Hepatocyte (in vitro differentiated cells): ENCODE data around the gene HIGD1A. TPM values are rescaled to one million over a fixed set of nuclear protein-coding genes. Genes with fewer than 3 reads are reported as not detected.

Experiments
- DNase-seq: peaks from one replicate; pipeline ENCODE4 v3.0.0-alpha.2; 2016; ENCODE audit warnings: low spot score
- H2AFZ ChIP-seq: fragments of 200-600 bp; sonication (generic); 2 replicates; pipeline ENCODE4 v1.6.0; 2016; ENCODE audit warnings: antibody characterized with exemption, mild to moderate bottlenecking
- H3K27ac ChIP-seq: fragments of 200-600 bp; sonication (generic); 2 replicates; pipeline ENCODE4 v1.5.1; 2016; ENCODE audit warnings: mild to moderate bottlenecking
- H3K27me3 ChIP-seq: fragments of 200-600 bp; sonication (generic); 2 replicates; pipeline ENCODE4 v1.6.1; 2016
- H3K36me3 ChIP-seq: fragments of 200-600 bp; sonication (generic); replicated peaks from 2 replicates; pipeline ENCODE4 v1.5.1; 2016; ENCODE audit warnings: low read depth; ENCODE audit not compliant: insufficient read depth
- H3K4me1 ChIP-seq: fragments of 200-600 bp; sonication (generic); 2 replicates; pipeline ENCODE4 v1.5.1; 2016; ENCODE audit warnings: mild to moderate bottlenecking, moderate library complexity; ENCODE audit not compliant: insufficient read depth
- H3K4me2 ChIP-seq: fragments of 200-600 bp; sonication (generic); 2 replicates; pipeline ENCODE4 v1.6.0; 2016
- H3K4me3 ChIP-seq: fragments of 200-600 bp; sonication (generic); 2 replicates; pipeline ENCODE4 v1.5.1; 2016; ENCODE audit warnings: mild to moderate bottlenecking
- H3K79me2 ChIP-seq: fragments of 200-600 bp; sonication (generic); 2 replicates; pipeline ENCODE4 v1.6.0; 2017; ENCODE audit warnings: mild to moderate bottlenecking
- H3K9me2 ChIP-seq: fragments of 200-600 bp; sonication (generic); replicated peaks from 2 replicates; pipeline ENCODE4 v1.6.0; 2017; ENCODE audit warnings: mild to moderate bottlenecking; ENCODE audit not compliant: insufficient read depth
- H3K9me3 ChIP-seq: fragments of 200-600 bp; sonication (generic); 2 replicates; pipeline ENCODE4 v1.5.1; 2016; ENCODE audit warnings: low read depth, mild to moderate bottlenecking
- H4K20me1 ChIP-seq: fragments of 200-600 bp; sonication (generic); 2 replicates; pipeline ENCODE4 v1.6.0; 2016; ENCODE audit warnings: mild to moderate bottlenecking; ENCODE audit not compliant: insufficient read depth, poor library complexity, severe bottlenecking
- EZH2 ChIP-seq: fragments of 200-600 bp; sonication (generic); IDR thresholded peaks from 2 replicates; pipeline ENCODE4 v1.6.1; 2016; ENCODE audit warnings: antibody characterized with exemption, mild to moderate bottlenecking, borderline replicate concordance
- EZH2phosphoT487 ChIP-seq: fragments of 200-600 bp; sonication (generic); IDR thresholded peaks from one replicate; pipeline ENCODE4 v1.6.1; 2018; ENCODE audit warnings: antibody characterized with exemption, mild to moderate bottlenecking, low read depth, moderate library complexity; ENCODE audit not compliant: unreplicated experiment, severe bottlenecking
- WGBS: methylation state at CpG from one replicate; pipeline ENCODE4 v1.1.6; 2016; ENCODE audit warnings: low lambda C conversion rate; ENCODE audit errors: missing lambda C conversion rate; 5-methylcytosine and 5-hydroxymethylcytosine counted together
- polyA plus RNA-seq: library from polyadenylated mRNA; unstranded; fragments of >200 nt; fragmentation: Nextera tagmentation; extraction: Ambion mirVana; gene quantifications from 2 replicates; pipeline ENCODE4 v1.2.1, GENCODE V29; 2016
- total RNA-seq: library from RNA; depleted of rRNA; stranded (reverse); fragments of >200 nt; gene quantifications from 2 replicates; pipeline ENCODE4 v1.2.3, GENCODE V29; 2014
- TF ChIP-seq, protein P1 (sequence below): fragments of 200-600 bp; sonication (generic); IDR thresholded peaks from 2 replicates; pipeline ENCODE4 v1.5.1; 2016; ENCODE audit warnings: antibody characterized with exemption, mild to moderate bottlenecking; ENCODE audit not compliant: poor library complexity

The HIGD1A gene
- total and polyA plus RNA-seq, 2 experiments from 2014 or later, result 218 to 252 TPM

DNA sequence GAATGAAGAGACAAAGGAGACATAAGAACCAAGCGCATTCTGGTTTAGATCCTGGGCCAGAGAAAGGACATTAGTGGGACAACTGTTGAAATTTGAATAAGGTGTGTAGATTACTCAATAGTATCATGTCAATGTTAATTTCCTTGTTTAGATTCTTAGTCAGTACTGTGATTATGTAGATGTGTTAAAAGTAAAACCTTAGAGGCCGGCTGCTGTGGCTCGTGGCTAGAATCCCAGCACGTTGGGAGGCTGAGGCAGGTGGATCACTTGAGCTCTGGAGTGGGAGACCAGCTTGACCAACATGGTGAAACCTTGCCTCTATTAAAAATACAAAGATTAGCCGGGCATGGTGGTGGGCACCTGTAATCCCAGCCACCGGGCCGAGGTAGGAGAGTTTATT, 44.7 kb upstream of the HIGD1A start:
- no peaks in the 10 kb centered on the region for H3K9me3 ChIP-seq
- no peaks in the 10 kb centered on the region for H3K79me2 ChIP-seq
- no peak overlapping the region for H3K27ac ChIP-seq
- no peak overlapping the region for H2AFZ ChIP-seq
- no peak for TF ChIP-seq EZH2
- no peak for TF ChIP-seq EZH2phosphoT487
- TF ChIP-seq, protein P1, sequence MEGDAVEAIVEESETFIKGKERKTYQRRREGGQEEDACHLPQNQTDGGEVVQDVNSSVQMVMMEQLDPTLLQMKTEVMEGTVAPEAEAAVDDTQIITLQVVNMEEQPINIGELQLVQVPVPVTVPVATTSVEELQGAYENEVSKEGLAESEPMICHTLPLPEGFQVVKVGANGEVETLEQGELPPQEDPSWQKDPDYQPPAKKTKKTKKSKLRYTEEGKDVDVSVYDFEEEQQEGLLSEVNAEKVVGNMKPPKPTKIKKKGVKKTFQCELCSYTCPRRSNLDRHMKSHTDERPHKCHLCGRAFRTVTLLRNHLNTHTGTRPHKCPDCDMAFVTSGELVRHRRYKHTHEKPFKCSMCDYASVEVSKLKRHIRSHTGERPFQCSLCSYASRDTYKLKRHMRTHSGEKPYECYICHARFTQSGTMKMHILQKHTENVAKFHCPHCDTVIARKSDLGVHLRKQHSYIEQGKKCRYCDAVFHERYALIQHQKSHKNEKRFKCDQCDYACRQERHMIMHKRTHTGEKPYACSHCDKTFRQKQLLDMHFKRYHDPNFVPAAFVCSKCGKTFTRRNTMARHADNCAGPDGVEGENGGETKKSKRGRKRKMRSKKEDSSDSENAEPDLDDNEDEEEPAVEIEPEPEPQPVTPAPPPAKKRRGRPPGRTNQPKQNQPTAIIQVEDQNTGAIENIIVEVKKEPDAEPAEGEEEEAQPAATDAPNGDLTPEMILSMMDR, result no peak
- no peak for DNase-seq
- 92% methylated on average over 7 of the region's 7 CpGs for WGBS
- H3K4me3 ChIP-seq, result no peak overlapping the region
- no peak overlapping the region for H3K4me2 ChIP-seq
- no peaks in the 10 kb centered on the region for H3K27me3 ChIP-seq
- peaks cover 18% of the 10 kb centered on the region for H3K4me1 ChIP-seq
- no peaks in the 10 kb centered on the region for H3K36me3 ChIP-seq
- H4K20me1 ChIP-seq, result no peaks in the 10 kb centered on the region
- H3K9me2 ChIP-seq, result no peaks in the 10 kb centered on the region

- 56% methylated on average over 4 of the region's 4 CpGs for WGBS
- Histone ChIP-seq H3K79me2 (no peaks in the 10 kb centered on the region), H3K4me3 (no peak overlapping the region), H3K9me3 (no peaks in the 10 kb centered on the region), H3K4me1 (peaks cover 5% of the 10 kb centered on the region), H4K20me1 (no peaks in the 10 kb centered on the region), H3K4me2 (no peak overlapping the region), H3K27ac (no peak overlapping the region), H3K36me3 (no peaks in the 10 kb centered on the region), H2AFZ (no peak overlapping the region), H3K27me3 (no peaks in the 10 kb centered on the region), H3K9me2 (no peaks in the 10 kb centered on the region)
- TF ChIP-seq, protein P1, result no peak
- no peak for TF ChIP-seq EZH2
- TF ChIP-seq EZH2phosphoT487, result no peak
- no peak for DNase-seq
These were observed 43.4 kb upstream of the HIGD1A start for GRCh38 chr3:42847731-42848130.

GRCh38 chr3:42846685-42847522, 42.6 kb upstream of the HIGD1A start:
- no peaks in the 10 kb centered on the region for H3K9me2 ChIP-seq
- H3K79me2 ChIP-seq, result no peaks in the 10 kb centered on the region
- no peaks in the 10 kb centered on the region for H3K9me3 ChIP-seq
- WGBS, result 66% methylated on average over 5 of the region's 5 CpGs
- no peak overlapping the region for H3K4me2 ChIP-seq
- no peaks in the 10 kb centered on the region for H4K20me1 ChIP-seq
- H3K36me3 ChIP-seq, result no peaks in the 10 kb centered on the region
- no peak overlapping the region for H2AFZ ChIP-seq
- no peak for DNase-seq
- H3K27ac ChIP-seq, result no peak overlapping the region
- no peak for TF ChIP-seq EZH2phosphoT487
- TF ChIP-seq EZH2, result no peak
- TF ChIP-seq, protein P1, result no peak
- no peaks in the 10 kb centered on the region for H3K4me1 ChIP-seq
- no peaks in the 10 kb centered on the region for H3K27me3 ChIP-seq
- H3K4me3 ChIP-seq, result no peak overlapping the region
